CD14-positive monocyte (primary cell): ENCODE data around the gene RD3L. TPM values are rescaled to one million over a fixed set of nuclear protein-coding genes. Genes with fewer than 3 reads are reported as not detected.

Experiments used
- DNase-seq, 3 donors: peaks; one replicate each; pipeline ENCODE4 v3.0.0-alpha.2; 2011 to 2022
- H2AFZ ChIP-seq: 2 replicates; pipeline ENCODE4 v1.6.0; 2012; ENCODE audit warnings: mild to moderate bottlenecking, low read depth, low read length, inconsistent platforms; ENCODE audit not compliant: insufficient read depth, poor library complexity, severe bottlenecking
- H3K27ac ChIP-seq, 2 donors: 1 replicate in 1 of 2; 2 replicates in 1 of 2; pipeline ENCODE4 v1.5.1; 2012 to 2013; ENCODE audit warnings: low read length in 2 of 2, control low read depth in 1 of 2, inconsistent platforms in 1 of 2, low read depth in 1 of 2, mild to moderate bottlenecking in 1 of 2
- H3K27me3 ChIP-seq, 2 donors: one replicate each; pipeline versions ENCODE4 v1.6.0 to v1.6.1; 2011 to 2013; ENCODE audit warnings: low read length in 2 of 2; ENCODE audit not compliant: control insufficient read depth in 2 of 2, insufficient read depth in 2 of 2
- H3K36me3 ChIP-seq, 2 donors: replicated peaks in 1 of 2; 1 replicate in 1 of 2; 2 replicates in 1 of 2; pipeline versions ENCODE4 v1.5.1 to v1.6.1; 2012 to 2013; ENCODE audit warnings: low read length in 2 of 2, control low read depth in 1 of 2, inconsistent platforms in 1 of 2, mild to moderate bottlenecking in 1 of 2; ENCODE audit not compliant: insufficient read depth in 2 of 2, control insufficient read depth in 1 of 2
- H3K4me1 ChIP-seq, 2 donors: 1 replicate in 1 of 2; 2 replicates in 1 of 2; pipeline versions ENCODE4 v1.5.1 to v1.6.1; 2012 to 2013; ENCODE audit warnings: low read length in 2 of 2, control low read depth in 1 of 2, inconsistent platforms in 1 of 2, mild to moderate bottlenecking in 1 of 2, moderate library complexity in 1 of 2; ENCODE audit not compliant: insufficient read depth in 2 of 2, control insufficient read depth in 1 of 2
- H3K4me2 ChIP-seq: replicated peaks from 2 replicates; pipeline ENCODE3; 2012; ENCODE audit warnings: low read length, moderate library complexity, mild to moderate bottlenecking; ENCODE audit not compliant: poor library complexity, severe bottlenecking; ENCODE audit errors: extremely low read depth
- H3K4me3 ChIP-seq, 3 experiments: fragments of 200-600 bp in 1 of 3; sonication (generic) in 1 of 3; replicated peaks in 1 of 3; 1 replicate in 2 of 3; 2 replicates in 1 of 3; pipeline ENCODE4 v1.5.1; 2011 to 2013; ENCODE audit warnings: low read length in 3 of 3, mild to moderate bottlenecking in 3 of 3, control low read depth in 2 of 3, low read depth in 2 of 3, inconsistent platforms in 1 of 3, moderate library complexity in 1 of 3
- H3K79me2 ChIP-seq: 2 replicates; pipeline ENCODE4 v1.6.0; 2012; ENCODE audit warnings: mild to moderate bottlenecking, control low read depth, inconsistent platforms, low read length, moderate library complexity; ENCODE audit not compliant: insufficient read depth
- H3K9ac ChIP-seq: 2 replicates; pipeline ENCODE4 v1.6.0; 2017; ENCODE audit warnings: low read length, mild to moderate bottlenecking; ENCODE audit not compliant: insufficient read depth, poor library complexity, severe bottlenecking
- H3K9me3 ChIP-seq, 2 donors: replicated peaks in 1 of 2; 1 replicate in 1 of 2; 2 replicates in 1 of 2; pipeline versions ENCODE4 v1.5.1 to v1.6.1; 2012 to 2013; ENCODE audit warnings: low read length in 2 of 2, control low read depth in 1 of 2; ENCODE audit not compliant: control insufficient read depth in 1 of 2, insufficient read depth in 1 of 2
- H4K20me1 ChIP-seq: 2 replicates; pipeline ENCODE4 v1.6.0; 2012; ENCODE audit warnings: mild to moderate bottlenecking, low read length, control low read depth, moderate library complexity; ENCODE audit not compliant: insufficient read depth
- H3K27ac Mint-ChIP-seq, 7 donors: one replicate each; pipeline ENCODE4 v1.8.0; 2020; ENCODE audit warnings: mild to moderate bottlenecking in 7 of 7, mixed read lengths in 7 of 7, moderate library complexity in 6 of 7, inconsistent platforms in 2 of 7
- H3K27me3 Mint-ChIP-seq, 3 donors: one replicate each; pipeline ENCODE4 v1.8.0; 2021 to 2022; ENCODE audit warnings: low read depth in 3 of 3, mild to moderate bottlenecking in 3 of 3, mixed read lengths in 3 of 3, moderate library complexity in 3 of 3, inconsistent platforms in 1 of 3
- H3K36me3 Mint-ChIP-seq, 2 donors: one replicate each; pipeline ENCODE4 v1.8.0; 2020; ENCODE audit warnings: mixed read lengths in 2 of 2, inconsistent platforms in 1 of 2, mild to moderate bottlenecking in 1 of 2
- H3K4me1 Mint-ChIP-seq: one replicate; pipeline ENCODE4 v1.8.0; 2020; ENCODE audit warnings: mild to moderate bottlenecking, mixed read lengths
- H3K4me3 Mint-ChIP-seq, 2 donors: one replicate each; pipeline ENCODE4 v1.8.0; 2020; ENCODE audit warnings: mild to moderate bottlenecking in 2 of 2, mixed read lengths in 2 of 2, moderate library complexity in 1 of 2
- H3K9me3 Mint-ChIP-seq, 7 donors: one replicate each; pipeline ENCODE4 v1.8.0; 2020 to 2022; ENCODE audit warnings: mixed read lengths in 7 of 7, mild to moderate bottlenecking in 6 of 7, moderate library complexity in 6 of 7, inconsistent platforms in 2 of 7
- WGBS: methylation state at CpG from one replicate; pipeline ENCODE4 v1.1.5; 2013; ENCODE audit warnings: missing lambda C conversion rate; ENCODE audit not compliant: insufficient coverage; 5-methylcytosine and 5-hydroxymethylcytosine counted together
- intact Hi-C, 2 donors: fragments of 100-400 bp; cut with micrococcal nuclease; formaldehyde crosslinking; loops; one replicate each; pipeline versions ENCODE4 v1.15.0 to v1.15.1; 2023
- polyA plus RNA-seq, 3 donors: library from polyadenylated mRNA; depleted of rRNA in 1 of 3; unstranded in 2 of 3; stranded (reverse) in 1 of 3; fragments of 300-500 nt in 2 of 3; fragments of >200 nt in 1 of 3; fragmentation: Illumina TruSeq in 2 of 3; gene quantifications; 1 replicate in 2 of 3; 2 replicates in 1 of 3; pipeline ENCODE4 v1.2.3, GENCODE V29; 2012 to 2021
- TF ChIP-seq, protein P1 (sequence below): fragments of 200-600 bp; IDR thresholded peaks from one replicate; pipeline ENCODE4 v1.8.0; 2022; ENCODE audit warnings: antibody characterized with exemption, mild to moderate bottlenecking

RD3L gene
- polyA plus RNA-seq, 3 donors, result not detected

DNA sequence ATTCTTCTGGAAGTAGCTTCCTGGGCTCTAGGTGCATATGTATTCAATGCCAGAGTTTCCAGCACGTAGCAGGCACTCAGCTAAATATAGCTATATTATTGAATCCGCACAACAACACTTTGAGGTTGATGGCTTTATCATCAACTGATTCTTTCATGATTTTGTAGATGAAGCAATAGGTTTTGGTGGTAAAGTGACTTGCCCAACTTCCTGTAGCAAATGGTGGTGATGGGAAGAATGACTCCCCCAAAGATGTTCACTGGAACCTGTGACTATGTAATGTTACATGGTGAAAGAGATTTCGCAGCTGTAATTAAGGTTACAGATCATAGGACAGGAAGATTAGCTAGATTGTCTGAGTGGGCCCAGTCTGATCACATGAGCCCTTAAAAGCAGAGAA, 10.9 kb downstream of the RD3L start:
- peak overlapping the region in 2 of 3 experiments; percentile 4 to 68 for H3K4me3 ChIP-seq
- peak overlapping the region; percentile 89 to 97 (median 95) for H3K27ac Mint-ChIP-seq
- H3K79me2 ChIP-seq, result peaks cover 18% of the 10 kb centered on the region
- peak overlapping the region; percentile 23 for H3K9ac ChIP-seq
- H3K27me3 ChIP-seq, result no peaks in the 10 kb centered on the region
- H3K9me3 ChIP-seq, result no peaks in the 10 kb centered on the region
- peak overlapping the region; percentile 31 for H2AFZ ChIP-seq
- H3K4me2 ChIP-seq, result peak overlapping the region; percentile 73
- peaks cover 0 to 2% (median 0%) of the 10 kb centered on the region in 3 donors for H3K27me3 Mint-ChIP-seq
- intact Hi-C loops, result no loop called here
- peak overlapping the region; percentile 6 to 76 for H3K4me3 Mint-ChIP-seq
- H3K4me1 Mint-ChIP-seq, result peaks cover 71% of the 10 kb centered on the region
- peak overlapping the region; percentile 82 to 88 for H3K27ac ChIP-seq
- no peaks in the 10 kb centered on the region for H3K36me3 ChIP-seq
- H4K20me1 ChIP-seq, result no peaks in the 10 kb centered on the region
- DNase-seq, result peak; percentile 72 to 88 (median 81)
- H3K4me1 ChIP-seq, result peaks cover 58 to 60% of the 10 kb centered on the region in 2 donors
- WGBS, result 0% methylated on average over 1 of the region's 3 CpGs
- H3K9me3 Mint-ChIP-seq, result peaks cover 0 to 5% (median 2%) of the 10 kb centered on the region in 7 donors
- TF ChIP-seq, protein P1, sequence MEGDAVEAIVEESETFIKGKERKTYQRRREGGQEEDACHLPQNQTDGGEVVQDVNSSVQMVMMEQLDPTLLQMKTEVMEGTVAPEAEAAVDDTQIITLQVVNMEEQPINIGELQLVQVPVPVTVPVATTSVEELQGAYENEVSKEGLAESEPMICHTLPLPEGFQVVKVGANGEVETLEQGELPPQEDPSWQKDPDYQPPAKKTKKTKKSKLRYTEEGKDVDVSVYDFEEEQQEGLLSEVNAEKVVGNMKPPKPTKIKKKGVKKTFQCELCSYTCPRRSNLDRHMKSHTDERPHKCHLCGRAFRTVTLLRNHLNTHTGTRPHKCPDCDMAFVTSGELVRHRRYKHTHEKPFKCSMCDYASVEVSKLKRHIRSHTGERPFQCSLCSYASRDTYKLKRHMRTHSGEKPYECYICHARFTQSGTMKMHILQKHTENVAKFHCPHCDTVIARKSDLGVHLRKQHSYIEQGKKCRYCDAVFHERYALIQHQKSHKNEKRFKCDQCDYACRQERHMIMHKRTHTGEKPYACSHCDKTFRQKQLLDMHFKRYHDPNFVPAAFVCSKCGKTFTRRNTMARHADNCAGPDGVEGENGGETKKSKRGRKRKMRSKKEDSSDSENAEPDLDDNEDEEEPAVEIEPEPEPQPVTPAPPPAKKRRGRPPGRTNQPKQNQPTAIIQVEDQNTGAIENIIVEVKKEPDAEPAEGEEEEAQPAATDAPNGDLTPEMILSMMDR, result no peak
- H3K36me3 Mint-ChIP-seq, result peaks cover 8 to 14% of the 10 kb centered on the region in 2 donors

GRCh38 chr14:103930051-103930604, 12.2 kb downstream of the RD3L start:
- H4K20me1 ChIP-seq, result no peaks in the 10 kb centered on the region
- DNase-seq, result peak in 2 of 3 donors; percentile 29 to 30
- Mint-ChIP-seq H3K27me3 (peaks cover 0 to 2% (median 0%) of the 10 kb centered on the region in 3 donors), H3K4me3 (peak overlapping the region; percentile 63), H3K4me1 (peaks cover 68% of the 10 kb centered on the region), H3K9me3 (peaks cover 0 to 4% (median 2%) of the 10 kb centered on the region in 7 donors), H3K27ac (peak overlapping the region; percentile 89 to 97 (median 95)), H3K36me3 (peaks cover 4 to 10% of the 10 kb centered on the region in 2 donors)
- H3K27ac ChIP-seq, result peak overlapping the region; percentile 82 to 88
- H3K9ac ChIP-seq, result no peak overlapping the region
- intact Hi-C loops, result loop anchor here in 1 of 2 donors (1.0 kb wide), 1 partner anchor 9 kb away; a partner anchor contains a TSS
- WGBS, result 78% methylated on average over 3 of the region's 14 CpGs
- H3K4me3 ChIP-seq, result peak overlapping the region in 1 of 3 experiments; percentile 68
- H3K4me2 ChIP-seq, result peak overlapping the region; percentile 50
- H3K36me3 ChIP-seq, result no peaks in the 10 kb centered on the region
- H3K27me3 ChIP-seq, result no peaks in the 10 kb centered on the region
- peaks cover 18% of the 10 kb centered on the region for H3K79me2 ChIP-seq
- peaks cover 64 to 68% of the 10 kb centered on the region in 2 donors for H3K4me1 ChIP-seq
- TF ChIP-seq, protein P1, result no peak
- H2AFZ ChIP-seq, result peak overlapping the region; percentile 63
- H3K9me3 ChIP-seq, result no peaks in the 10 kb centered on the region
